ENCODE results near the gene CYP4F8.

DNA sequence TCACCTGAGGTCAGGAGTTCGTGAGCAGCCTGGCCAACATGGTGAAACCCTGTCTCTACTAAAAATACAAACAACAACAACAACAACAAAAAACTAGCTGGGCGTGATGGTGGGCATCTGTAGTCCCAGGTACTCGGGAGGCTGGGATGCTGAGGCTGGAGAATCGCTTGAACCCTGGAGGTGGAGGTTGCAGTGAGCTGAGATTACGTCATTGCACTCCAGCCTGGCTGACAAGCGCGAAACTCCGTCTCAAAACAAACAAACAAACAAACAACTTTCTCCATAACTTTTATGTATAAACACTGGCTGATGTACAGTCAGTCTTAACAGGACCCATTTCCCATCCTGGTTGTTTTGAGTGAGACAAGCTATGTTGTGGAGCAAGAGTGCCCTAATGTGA lies 5.8 kb upstream of the CYP4F8 start:
- TF ChIP-seq, protein P1, sequence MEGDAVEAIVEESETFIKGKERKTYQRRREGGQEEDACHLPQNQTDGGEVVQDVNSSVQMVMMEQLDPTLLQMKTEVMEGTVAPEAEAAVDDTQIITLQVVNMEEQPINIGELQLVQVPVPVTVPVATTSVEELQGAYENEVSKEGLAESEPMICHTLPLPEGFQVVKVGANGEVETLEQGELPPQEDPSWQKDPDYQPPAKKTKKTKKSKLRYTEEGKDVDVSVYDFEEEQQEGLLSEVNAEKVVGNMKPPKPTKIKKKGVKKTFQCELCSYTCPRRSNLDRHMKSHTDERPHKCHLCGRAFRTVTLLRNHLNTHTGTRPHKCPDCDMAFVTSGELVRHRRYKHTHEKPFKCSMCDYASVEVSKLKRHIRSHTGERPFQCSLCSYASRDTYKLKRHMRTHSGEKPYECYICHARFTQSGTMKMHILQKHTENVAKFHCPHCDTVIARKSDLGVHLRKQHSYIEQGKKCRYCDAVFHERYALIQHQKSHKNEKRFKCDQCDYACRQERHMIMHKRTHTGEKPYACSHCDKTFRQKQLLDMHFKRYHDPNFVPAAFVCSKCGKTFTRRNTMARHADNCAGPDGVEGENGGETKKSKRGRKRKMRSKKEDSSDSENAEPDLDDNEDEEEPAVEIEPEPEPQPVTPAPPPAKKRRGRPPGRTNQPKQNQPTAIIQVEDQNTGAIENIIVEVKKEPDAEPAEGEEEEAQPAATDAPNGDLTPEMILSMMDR (IDR thresholded peaks at IDR 0.05; ENCODE audit: insufficient read depth, low read length): no peak
- TF ChIP-seq, protein P2, sequence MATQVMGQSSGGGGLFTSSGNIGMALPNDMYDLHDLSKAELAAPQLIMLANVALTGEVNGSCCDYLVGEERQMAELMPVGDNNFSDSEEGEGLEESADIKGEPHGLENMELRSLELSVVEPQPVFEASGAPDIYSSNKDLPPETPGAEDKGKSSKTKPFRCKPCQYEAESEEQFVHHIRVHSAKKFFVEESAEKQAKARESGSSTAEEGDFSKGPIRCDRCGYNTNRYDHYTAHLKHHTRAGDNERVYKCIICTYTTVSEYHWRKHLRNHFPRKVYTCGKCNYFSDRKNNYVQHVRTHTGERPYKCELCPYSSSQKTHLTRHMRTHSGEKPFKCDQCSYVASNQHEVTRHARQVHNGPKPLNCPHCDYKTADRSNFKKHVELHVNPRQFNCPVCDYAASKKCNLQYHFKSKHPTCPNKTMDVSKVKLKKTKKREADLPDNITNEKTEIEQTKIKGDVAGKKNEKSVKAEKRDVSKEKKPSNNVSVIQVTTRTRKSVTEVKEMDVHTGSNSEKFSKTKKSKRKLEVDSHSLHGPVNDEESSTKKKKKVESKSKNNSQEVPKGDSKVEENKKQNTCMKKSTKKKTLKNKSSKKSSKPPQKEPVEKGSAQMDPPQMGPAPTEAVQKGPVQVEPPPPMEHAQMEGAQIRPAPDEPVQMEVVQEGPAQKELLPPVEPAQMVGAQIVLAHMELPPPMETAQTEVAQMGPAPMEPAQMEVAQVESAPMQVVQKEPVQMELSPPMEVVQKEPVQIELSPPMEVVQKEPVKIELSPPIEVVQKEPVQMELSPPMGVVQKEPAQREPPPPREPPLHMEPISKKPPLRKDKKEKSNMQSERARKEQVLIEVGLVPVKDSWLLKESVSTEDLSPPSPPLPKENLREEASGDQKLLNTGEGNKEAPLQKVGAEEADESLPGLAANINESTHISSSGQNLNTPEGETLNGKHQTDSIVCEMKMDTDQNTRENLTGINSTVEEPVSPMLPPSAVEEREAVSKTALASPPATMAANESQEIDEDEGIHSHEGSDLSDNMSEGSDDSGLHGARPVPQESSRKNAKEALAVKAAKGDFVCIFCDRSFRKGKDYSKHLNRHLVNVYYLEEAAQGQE (IDR thresholded peaks at IDR 0.05; ENCODE audit: insufficient replicate concordance, low read depth): no peak
- TF ChIP-seq POLR2AphosphoS5 (IDR thresholded peaks at IDR 0.05; ENCODE audit: low read depth): no peak
- no peak for TF ChIP-seq GABPA (IDR thresholded peaks at IDR 0.05; ENCODE audit: low read depth)
- TF ChIP-seq SPI1 (IDR thresholded peaks at IDR 0.05; ENCODE audit: borderline replicate concordance, low read depth): no peak

All from HL-60 (cell line).